CD4-positive, alpha-beta T cell treated with Interferon gamma for 1 hour (primary cell): ENCODE data around the gene FKBP11.
A peak's percentile ranks its signal among the peaks of the same experiment; 100 is the strongest.
"Not testable (repeated sequence)": the region's sequence is repeated elsewhere in the genome, so short reads cannot be mapped to it uniquely, and the experiment has no call there.

Source experiments
- DNase-seq: peaks from one replicate; pipeline ENCODE4 v3.0.0-alpha.2; 2020

Gene FKBP11

DNA sequence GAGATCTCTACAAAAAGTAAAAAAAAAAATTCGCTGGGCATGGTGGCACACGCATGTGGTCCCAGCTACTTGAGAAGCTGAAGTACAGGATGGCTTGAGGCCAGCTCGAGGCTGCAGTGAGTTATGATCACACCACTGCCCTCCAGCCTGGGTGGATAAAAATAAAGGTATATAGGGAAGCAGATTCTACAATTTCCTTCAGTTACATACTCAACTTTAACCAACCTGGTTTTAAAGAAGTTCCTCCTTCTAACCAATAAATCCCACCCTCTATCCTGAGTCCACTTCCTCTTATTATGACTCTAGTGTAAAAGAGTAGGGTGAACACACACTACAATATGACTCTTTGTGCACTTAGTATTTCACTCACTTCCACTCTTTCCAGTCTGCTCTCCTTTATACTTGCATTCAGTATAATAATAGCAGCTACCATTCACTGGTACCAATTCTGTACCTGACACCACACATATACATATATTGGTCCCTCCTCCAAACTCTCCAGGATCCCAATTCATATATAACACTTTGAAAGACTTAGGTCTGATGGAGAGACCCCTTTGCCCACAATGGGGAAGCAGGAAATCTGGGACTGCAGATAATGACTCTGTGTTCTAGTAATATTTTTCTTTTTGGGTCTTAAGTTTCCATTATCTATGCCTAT, 29.7 kb upstream of the FKBP11 start:
- DNase-seq = no peak

- DNase-seq = no peak
These were observed 28.8 kb upstream of the FKBP11 start for GRCh38 chr12:48954061-48954460.

GRCh38 chr12:48952691-48953090, 27.4 kb upstream of the FKBP11 start:
- DNase-seq = no peak

DNA sequence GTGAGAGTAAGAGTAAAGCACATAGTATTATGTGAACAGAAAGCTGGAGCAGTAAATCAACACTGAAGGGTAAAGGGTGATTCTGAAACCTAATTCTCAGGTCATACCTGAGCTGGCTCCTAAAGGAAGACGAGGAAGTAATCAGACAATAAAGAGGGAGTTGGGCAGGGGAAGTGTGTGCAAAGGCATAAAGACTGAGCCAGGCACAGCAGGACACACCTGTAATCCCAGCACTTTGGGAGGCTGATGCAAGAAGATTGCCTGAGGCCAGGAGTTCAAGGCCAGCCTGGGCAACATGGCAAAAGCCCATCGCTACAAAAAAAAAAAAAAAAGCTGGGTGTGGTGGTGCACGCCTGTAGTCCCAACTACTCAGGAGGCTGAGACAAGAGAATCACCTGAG, 22.4 kb upstream of the FKBP11 start:
- DNase-seq = no peak

DNA sequence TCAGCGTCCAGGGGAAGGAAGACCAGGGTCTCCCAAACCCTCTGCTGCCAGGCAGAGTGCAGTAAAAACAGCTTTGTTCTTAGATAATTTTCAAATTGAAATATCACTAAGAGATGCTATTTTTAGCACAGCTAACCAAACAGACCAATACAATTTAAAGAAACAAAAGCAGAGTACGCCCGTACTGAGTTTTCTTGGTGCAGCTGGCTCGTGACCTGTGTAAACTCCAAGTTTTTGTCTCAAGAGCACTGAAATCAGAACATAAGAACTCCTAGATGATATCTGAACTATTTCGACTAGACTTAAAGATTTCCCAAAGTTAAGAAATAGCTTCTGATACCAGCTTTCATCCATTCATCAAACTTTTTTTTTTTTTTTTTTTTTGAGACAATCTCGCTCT, 21.7 kb upstream of the FKBP11 start:
- no peak for DNase-seq

- DNase-seq = no peak
These were observed 20.9 kb upstream of the FKBP11 start for GRCh38 chr12:48946205-48946604.

- DNase-seq = no peak
These were observed 17.9 kb upstream of the FKBP11 start for GRCh38 chr12:48943221-48943620.

GRCh38 chr12:48940181-48940580, 14.9 kb upstream of the FKBP11 start:
- DNase-seq = peak; percentile 40

GRCh38 chr12:48938805-48939204, 13.5 kb upstream of the FKBP11 start:
- DNase-seq = peak; percentile 37

DNA sequence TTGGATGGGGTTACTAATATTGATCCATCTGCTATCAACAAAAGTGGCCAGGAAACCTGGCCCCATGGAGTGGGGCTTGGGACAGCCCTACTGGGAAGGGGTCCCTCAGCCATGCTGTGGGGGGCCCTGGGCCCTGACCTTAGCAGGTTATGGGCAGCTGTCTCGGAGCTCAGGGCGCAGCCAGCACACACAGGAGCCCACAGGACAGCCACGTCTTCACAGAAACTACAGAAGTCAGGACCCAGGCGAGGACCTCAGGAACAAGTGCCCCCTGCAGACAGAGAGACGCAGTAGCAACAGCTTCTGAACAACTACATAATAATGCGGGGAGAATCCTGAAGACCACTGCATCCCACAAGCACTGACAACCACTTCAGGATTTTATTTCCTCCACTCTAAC, 11.9 kb upstream of the FKBP11 start:
- DNase-seq = no peak

DNA sequence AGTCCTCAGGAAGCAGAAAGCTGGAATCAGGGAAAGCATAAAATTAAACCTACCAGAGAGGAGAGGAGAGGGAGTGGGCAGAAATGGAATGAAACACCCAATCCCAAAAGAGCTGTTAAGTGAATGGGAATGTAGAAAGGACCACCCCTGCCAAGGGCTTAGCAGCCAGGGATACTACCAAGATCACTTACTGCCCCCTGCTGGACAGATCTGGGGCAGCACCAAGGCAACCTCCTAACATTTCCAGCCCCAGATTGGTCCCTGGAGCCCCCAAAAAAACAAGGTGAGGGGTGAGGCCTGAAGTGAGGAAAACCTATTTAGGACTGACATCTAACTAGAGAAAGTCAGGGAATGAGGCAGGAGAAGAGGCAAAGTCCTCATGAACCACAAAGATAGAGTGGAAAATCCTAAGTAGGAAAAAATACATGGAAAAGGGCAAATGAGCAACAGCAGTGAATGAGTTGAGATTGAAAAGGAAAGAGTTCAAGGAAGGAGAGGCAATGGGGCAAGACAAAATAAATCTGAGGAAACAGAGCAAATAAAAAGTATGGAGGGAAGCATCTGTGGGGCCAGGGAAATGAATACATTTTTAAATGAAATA, 11.2 kb upstream of the FKBP11 start:
- DNase-seq = peak; percentile 74

DNA sequence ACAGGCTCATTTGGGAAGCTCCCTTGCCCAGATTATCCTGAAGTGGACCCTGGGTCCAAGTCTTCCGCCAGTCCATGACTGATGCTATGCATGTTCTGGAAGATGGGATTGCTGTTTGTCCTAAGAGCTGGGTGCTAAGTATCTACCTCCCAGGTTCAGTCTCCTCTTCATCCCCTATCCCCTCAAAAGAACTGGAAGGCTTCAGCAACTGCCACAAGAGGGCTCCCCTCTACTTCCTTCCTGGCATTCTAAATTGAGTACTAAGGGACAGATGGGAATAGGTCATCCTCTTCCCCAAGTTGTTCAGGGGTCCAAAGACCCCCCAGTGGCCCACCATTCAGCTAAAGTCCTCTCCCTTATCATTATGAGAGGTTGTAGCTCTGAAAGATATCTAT, 9.0 kb upstream of the FKBP11 start:
- no peak for DNase-seq

- peak; percentile 43 for DNase-seq
These were observed 8.5 kb upstream of the FKBP11 start for GRCh38 chr12:48933664-48934311.

DNA sequence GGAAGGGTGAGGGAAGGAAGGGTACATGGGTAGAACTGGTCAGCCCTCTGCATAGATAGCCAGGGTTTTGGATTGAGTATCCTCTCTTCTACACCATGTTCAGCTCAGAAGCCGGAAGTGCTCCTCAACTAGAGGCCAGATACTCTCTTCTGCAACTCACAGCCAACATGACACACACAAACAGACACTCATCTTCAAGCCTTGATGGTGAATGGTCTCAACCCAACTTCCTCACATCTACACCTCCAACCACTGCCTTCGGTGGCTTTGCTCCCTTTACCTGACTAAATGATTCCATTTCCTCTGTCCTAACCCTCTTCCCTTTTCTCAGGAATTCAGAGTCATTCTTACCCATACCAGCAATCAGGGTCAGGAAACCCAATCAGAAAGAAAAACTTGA, 7.6 kb upstream of the FKBP11 start:
- no peak for DNase-seq

- DNase-seq = no peak
These were observed 5.2 kb upstream of the FKBP11 start for GRCh38 chr12:48930475-48930874.

GRCh38 chr12:48929551-48929950, 4.3 kb upstream of the FKBP11 start:
- no peak for DNase-seq

- DNase-seq = no peak
These were observed 2.0 kb upstream of the FKBP11 start for GRCh38 chr12:48927261-48927660.

DNA sequence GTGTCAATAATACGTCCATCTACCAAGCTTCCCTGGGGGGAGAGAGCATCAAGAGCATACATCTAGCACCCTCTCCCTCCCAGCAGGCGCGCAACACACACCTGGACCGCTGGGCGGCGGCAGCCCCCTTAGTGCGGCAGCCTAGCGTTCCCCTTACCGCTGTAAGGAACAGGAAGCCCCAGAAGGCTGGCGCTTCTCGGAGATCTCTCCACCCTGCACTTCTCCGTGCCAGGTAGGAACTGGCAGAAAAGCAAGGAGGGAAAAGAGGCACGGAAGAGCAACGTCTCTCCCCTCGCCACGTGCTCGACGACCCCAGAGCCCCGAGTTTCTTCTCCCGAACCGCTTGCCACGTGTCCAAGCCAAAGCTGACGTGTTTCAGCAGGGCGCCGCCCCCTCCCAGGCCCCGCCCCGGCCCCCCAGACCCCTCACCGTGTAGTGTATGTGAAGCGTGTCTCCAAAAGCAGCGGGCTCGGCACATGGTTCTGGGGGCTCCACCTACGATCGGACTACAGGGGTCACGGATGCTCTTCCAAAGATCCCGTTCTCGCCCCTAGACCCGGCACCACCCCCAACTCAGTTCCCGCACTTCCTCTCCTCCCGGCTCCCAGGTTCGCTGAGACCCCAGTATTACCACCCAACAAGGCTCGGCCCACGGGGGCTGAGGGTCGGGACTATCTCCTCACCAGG, 532 bp downstream of the FKBP11 start:
- peak; percentile 78 for DNase-seq

- no peak for DNase-seq
These were observed 2.2 kb downstream of the FKBP11 start for GRCh38 chr12:48923117-48923516.

- DNase-seq = peak; percentile 44
These were observed 7.3 kb downstream of the FKBP11 start for GRCh38 chr12:48917857-48918537.

DNA sequence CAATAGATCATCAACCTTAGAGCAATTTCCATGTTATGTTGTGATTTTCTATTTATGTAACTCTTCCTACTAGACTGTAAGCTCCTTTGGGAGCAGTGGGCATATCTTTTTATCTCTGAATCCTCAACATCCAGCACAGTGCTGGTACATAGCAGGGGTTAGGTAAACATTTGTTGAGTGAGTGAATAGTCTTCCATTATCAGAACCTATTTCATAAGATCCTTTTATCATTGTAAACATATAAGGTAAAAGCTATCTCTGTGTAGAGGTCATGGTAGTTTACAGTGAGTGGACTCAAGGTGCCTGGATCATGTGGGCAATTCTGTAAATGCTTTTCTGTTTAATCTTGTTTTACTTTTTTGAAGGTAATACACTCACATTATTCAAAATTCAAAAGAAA, 15.1 kb downstream of the FKBP11 start:
- DNase-seq = no peak

DNA sequence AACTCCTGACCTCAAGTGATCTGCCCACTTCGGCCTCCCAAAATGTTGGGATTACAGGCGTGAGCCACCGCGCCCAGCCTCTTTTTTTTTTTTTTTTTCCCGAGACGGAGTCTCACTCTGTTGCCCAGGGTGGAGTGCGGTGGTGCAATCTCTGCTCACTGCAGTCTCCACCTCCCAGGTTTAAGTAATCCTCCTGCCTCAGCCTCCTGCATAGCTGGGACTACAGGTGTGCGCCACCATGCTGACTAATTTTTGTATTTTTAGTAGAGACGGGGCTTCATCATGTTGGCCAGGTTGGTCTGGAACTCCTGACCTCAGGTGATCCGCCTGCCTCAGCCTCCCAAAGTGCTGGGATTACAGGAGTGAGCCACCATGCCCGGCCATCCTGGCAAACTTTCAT, 15.6 kb downstream of the FKBP11 start:
- not testable (repeated sequence) for DNase-seq

DNA sequence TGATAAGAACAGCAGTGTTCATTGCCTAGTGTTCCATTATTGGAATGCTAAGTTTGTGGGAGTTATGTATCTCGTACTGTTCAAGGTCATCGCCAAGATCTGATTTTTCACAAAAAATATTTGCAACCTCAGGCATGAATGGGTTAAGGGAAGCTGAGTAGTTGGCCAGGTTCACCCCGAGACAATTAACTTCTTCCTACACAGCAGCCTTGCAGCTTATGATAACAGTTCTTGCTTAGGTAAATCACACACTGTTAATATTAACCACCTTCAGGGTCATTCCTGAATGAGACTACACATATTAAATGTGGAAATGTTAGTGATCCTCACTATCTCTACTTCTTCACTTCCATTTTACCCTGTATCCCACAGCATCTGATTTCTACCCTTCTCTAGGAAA, 18.0 kb downstream of the FKBP11 start:
- no peak for DNase-seq
